Measurements from ENCODE around the gene YY2. TPM values are rescaled to one million over a fixed set of nuclear protein-coding genes. Genes with fewer than 3 reads are reported as not detected.

Gene YY2
- total and polyA plus RNA-seq, 2 of the 4 experiments (the other 2 are of a cell fraction): 0.72 to 2.5 TPM

- H4K5ac ChIP-seq (ENCODE audit: low read depth, low read length): peak overlapping the region; percentile 77
- H2AFZ ChIP-seq (replicated peaks; ENCODE audit: low read length, poor library complexity): no peak overlapping the region
- peak overlapping the region; percentile 84 for H3K4me3 ChIP-seq (ENCODE audit: insufficient read depth, low read depth, low read length)
- peak overlapping the region; percentile 96 for H3K27ac ChIP-seq (ENCODE audit: insufficient read depth, low read length)
- TF ChIP-seq SMC3 (IDR thresholded peaks at IDR 0.05; ENCODE audit: low read depth, low read length) (no peak), RCOR1 (IDR thresholded peaks at IDR 0.05; ENCODE audit: insufficient replicate concordance, low read length) (no peak), MAZ (IDR thresholded peaks at IDR 0.05; ENCODE audit: borderline replicate concordance, low read depth, low read length) (no peak), CTCF (conservative IDR thresholded peaks at IDR 0.05; ENCODE audit: low read depth, low read length) (no peak), BHLHE40 (IDR thresholded peaks at IDR 0.05; ENCODE audit: low read depth, low read length) (no peak), CHD1 (IDR thresholded peaks at IDR 0.05; ENCODE audit: low read depth, low read length) (no peak), FOS (IDR thresholded peaks at IDR 0.05; ENCODE audit: low read depth, low read length) (no peak), RFX5 (IDR thresholded peaks at IDR 0.05; ENCODE audit: low read depth, low read length) (no peak), RAD21 (IDR thresholded peaks at IDR 0.05; ENCODE audit: low read length) (no peak), MAFK (IDR thresholded peaks at IDR 0.05; ENCODE audit: low read depth, low read length) (no peak), CEBPB (IDR thresholded peaks at IDR 0.05; ENCODE audit: low read depth, low read length) (no peak), POLR2A (IDR thresholded peaks at IDR 0.05; ENCODE audit: low read depth, low read length) (no peak), NFE2L2 (IDR thresholded peaks at IDR 0.05; ENCODE audit: low read depth, low read length) (no peak), MXI1 (IDR thresholded peaks at IDR 0.05; ENCODE audit: borderline replicate concordance, low read depth, low read length) (no peak), USF2 (IDR thresholded peaks at IDR 0.05; ENCODE audit: low read depth, low read length) (no peak), ELK1 (IDR thresholded peaks at IDR 0.05; ENCODE audit: borderline replicate concordance, low read depth, low read length) (no peak)
- H3K36me3 ChIP-seq (ENCODE audit: control insufficient read depth, insufficient read depth, low read length): no peaks in the 10 kb centered on the region; the same call in 1 of the 2 replicates
- WGBS, 2 experiments (ENCODE audit: extremely low coverage in 2 of 2, insufficient read length in 1 of 2): 25% methylated on average over 4 of the region's 6 CpGs; no CpG with 5 or more reads in 1 of the 2 experiments
- intact Hi-C loops (cut with micrococcal nuclease) (no loop called here), dilution Hi-C loops (cut with HindIII; ENCODE audit: low sequenced_read_pairs, unreplicated experiment) (no loop called here), in situ Hi-C loops (cut with MboI; ENCODE audit: low sequenced_read_pairs) (loop anchor here (5.0 kb wide), 1 partner anchor 132 kb away; no protein-coding TSS in a partner anchor)
- ChIA-PET CTCF (no interaction called here), POLR2A (ENCODE audit: unreplicated experiment) (no interaction called here)
- 0 out of 2 replicates have a peak, but pooled peaks cover 3% of the 10 kb centered on the region for H3K9me1 ChIP-seq (ENCODE audit: insufficient read depth, low read length)
- peak overlapping the region; percentile 79 for H3K9ac ChIP-seq (ENCODE audit: low read depth, low read length)
- H2AK5ac ChIP-seq (ENCODE audit: low read depth, low read length): 0 out of 2 replicates have a peak overlapping the region, but pooled peaks have one; percentile 23
- peak overlapping the region; percentile 94; the same call in 1 of the 2 replicates for H3K4ac ChIP-seq (ENCODE audit: low read depth, low read length)
- no peaks in the 10 kb centered on the region for H3K27me3 ChIP-seq (ENCODE audit: control insufficient read depth, insufficient read depth, low read length)
- DNase-seq (peak; percentile 5), ATAC-seq (ENCODE audit: low read depth) (no peak)
- peak overlapping the region; percentile 64; the same call in 1 of the 2 replicates for H3K18ac ChIP-seq (ENCODE audit: low read depth, low read length)
- H2BK15ac ChIP-seq (ENCODE audit: low read depth, low read length): no peak overlapping the region
- no peaks in the 10 kb centered on the region for H3K9me3 ChIP-seq (ENCODE audit: control insufficient read depth, insufficient read depth, low read length)
- peak overlapping the region; percentile 71; the same call in 1 of the 2 replicates for H2BK120ac ChIP-seq (ENCODE audit: low read depth, low read length)
- H2BK5ac ChIP-seq (ENCODE audit: low read depth, low read length, poor library complexity, severe bottlenecking): peak overlapping the region; percentile 95
- H3K79me1 ChIP-seq (ENCODE audit: low read depth in 1 of 2, low read length in 2 of 2): peaks cover 9 to 13% of the 10 kb centered on the region in 2 experiments; a peak in 3 of 4 replicates
- H4K91ac ChIP-seq (ENCODE audit: insufficient read depth, low read depth, low read length): no peak overlapping the region
- peak overlapping the region; percentile 44; the same call in 1 of the 2 replicates for H3K23ac ChIP-seq (ENCODE audit: low read depth, low read length)
- H3K14ac ChIP-seq (replicated peaks; ENCODE audit: low read depth, low read length): peak overlapping the region; percentile 18; the same call in 1 of the 2 replicates
- no peaks in the 10 kb centered on the region; the same call in 1 of the 2 replicates for H3K4me1 ChIP-seq (ENCODE audit: control insufficient read depth, insufficient read depth, low read length)
- H2AK9ac ChIP-seq (replicated peaks; ENCODE audit: low read depth, low read length, poor library complexity): no peak overlapping the region
- no peaks in the 10 kb centered on the region for H4K20me1 ChIP-seq (ENCODE audit: insufficient read depth, low read length)
- no peak overlapping the region for H2BK20ac ChIP-seq (ENCODE audit: low read depth, low read length)
- H4K8ac ChIP-seq (ENCODE audit: low read depth in 2 of 2, low read length in 2 of 2): peak overlapping the region; percentile 1 to 53; a peak in 3 of 4 replicates
- H3K56ac ChIP-seq (ENCODE audit: extremely low read depth, insufficient read depth, low read length): peak overlapping the region; percentile 52; the same call in 1 of the 2 replicates
- H3K4me2 ChIP-seq (ENCODE audit: low read depth, low read length): peak overlapping the region; percentile 94
- BruUV-seq (replicated peaks): no TSS peak
These were observed 15.6 kb upstream of the YY2 start for GRCh38 chrX:21840193-21840545.
